Measurements from ENCODE around the gene RUNX1. TPM values are rescaled to one million over a fixed set of nuclear protein-coding genes. Genes with fewer than 3 reads are reported as not detected.

Gene RUNX1
- total and polyA plus RNA-seq, 2 donors (not counting 3 experiments of a cell fraction or from before 2014, with no cell fraction given): 4.6 to 17.9 TPM

DNA sequence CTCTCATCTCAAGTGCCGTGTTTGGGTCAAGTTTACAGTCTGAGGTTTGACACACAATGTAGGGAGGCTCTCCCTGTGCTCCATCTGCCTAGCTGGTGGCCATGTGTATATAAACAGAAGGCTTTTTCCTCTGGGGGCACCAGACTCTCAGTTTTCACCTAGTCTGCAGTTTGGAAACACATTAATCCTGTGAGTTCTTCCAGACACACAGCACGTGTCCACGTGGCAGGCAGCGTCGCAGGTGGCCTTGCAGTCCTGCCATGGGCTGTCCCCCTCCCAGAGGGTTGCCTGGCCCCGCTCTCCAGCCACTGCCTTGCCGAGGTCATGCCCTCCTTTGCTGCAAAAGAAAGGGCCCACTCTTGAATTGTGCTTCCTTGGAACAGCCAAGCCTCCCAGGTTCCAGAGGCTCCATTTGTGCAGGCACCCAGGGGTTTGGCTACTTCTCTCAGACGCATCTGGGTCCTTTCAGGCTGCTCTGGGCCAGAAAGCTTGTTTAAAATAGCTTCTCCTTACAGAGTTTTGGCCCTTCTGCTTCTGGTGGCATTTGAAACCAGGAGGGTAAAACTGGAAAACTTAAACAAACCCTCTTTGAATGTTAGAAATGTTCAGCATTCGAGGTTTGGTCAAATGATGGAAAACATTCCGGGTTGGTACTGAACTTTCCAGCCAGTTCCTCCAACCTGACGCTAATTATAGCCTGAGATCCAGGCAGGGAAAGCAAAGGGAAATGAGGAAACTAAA lies 4.4 kb upstream of the RUNX1 start:
- H4K20me1 ChIP-seq (replicated peaks; ENCODE audit: control insufficient read depth, extremely low read depth, insufficient read depth, low read length): no peaks in the 10 kb centered on the region
- TF ChIP-seq, protein P1, sequence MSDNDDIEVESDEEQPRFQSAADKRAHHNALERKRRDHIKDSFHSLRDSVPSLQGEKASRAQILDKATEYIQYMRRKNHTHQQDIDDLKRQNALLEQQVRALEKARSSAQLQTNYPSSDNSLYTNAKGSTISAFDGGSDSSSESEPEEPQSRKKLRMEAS (IDR thresholded peaks at IDR 0.05; ENCODE audit: insufficient read depth, insufficient read length): no peak
- no peak for TF ChIP-seq POLR2A (IDR thresholded peaks at IDR 0.05; ENCODE audit: low read depth, low read length)
- no peak for TF ChIP-seq EZH2 (IDR thresholded peaks at IDR 0.05; ENCODE audit: borderline replicate concordance, low read depth, low read length, severe bottlenecking)
- TF ChIP-seq MYC (IDR thresholded peaks at IDR 0.05; ENCODE audit: low read depth, low read length): no peak
- no peak for TF ChIP-seq FOS (IDR thresholded peaks at IDR 0.05; ENCODE audit: borderline replicate concordance, insufficient read depth, low read length)
- no peak for TF ChIP-seq JUN (IDR thresholded peaks at IDR 0.05; ENCODE audit: borderline replicate concordance, insufficient read depth, insufficient read length, low read depth)
- no peak for TF ChIP-seq POLR2AphosphoS5 (IDR thresholded peaks at IDR 0.05; ENCODE audit: insufficient read depth, low read depth, low read length)
- TF ChIP-seq, protein P2, sequence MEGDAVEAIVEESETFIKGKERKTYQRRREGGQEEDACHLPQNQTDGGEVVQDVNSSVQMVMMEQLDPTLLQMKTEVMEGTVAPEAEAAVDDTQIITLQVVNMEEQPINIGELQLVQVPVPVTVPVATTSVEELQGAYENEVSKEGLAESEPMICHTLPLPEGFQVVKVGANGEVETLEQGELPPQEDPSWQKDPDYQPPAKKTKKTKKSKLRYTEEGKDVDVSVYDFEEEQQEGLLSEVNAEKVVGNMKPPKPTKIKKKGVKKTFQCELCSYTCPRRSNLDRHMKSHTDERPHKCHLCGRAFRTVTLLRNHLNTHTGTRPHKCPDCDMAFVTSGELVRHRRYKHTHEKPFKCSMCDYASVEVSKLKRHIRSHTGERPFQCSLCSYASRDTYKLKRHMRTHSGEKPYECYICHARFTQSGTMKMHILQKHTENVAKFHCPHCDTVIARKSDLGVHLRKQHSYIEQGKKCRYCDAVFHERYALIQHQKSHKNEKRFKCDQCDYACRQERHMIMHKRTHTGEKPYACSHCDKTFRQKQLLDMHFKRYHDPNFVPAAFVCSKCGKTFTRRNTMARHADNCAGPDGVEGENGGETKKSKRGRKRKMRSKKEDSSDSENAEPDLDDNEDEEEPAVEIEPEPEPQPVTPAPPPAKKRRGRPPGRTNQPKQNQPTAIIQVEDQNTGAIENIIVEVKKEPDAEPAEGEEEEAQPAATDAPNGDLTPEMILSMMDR (IDR thresholded peaks at IDR 0.05; ENCODE audit: extremely low read depth in 1 of 2, insufficient read depth in 1 of 2, low read depth in 1 of 2, low read length in 2 of 2): no peak
- H3K27ac ChIP-seq (ENCODE audit: insufficient read depth, low read depth, low read length): no peak overlapping the region
- peaks cover 22% of the 10 kb centered on the region for H3K4me1 ChIP-seq (ENCODE audit: control insufficient read depth, extremely low read depth, insufficient read depth, low read length)
- CTCF ChIA-PET: interaction anchor here (0.8 to 4.2 kb wide), 4 partner anchors 203 to 347 kb away, joined by 3 to 47 read pairs (median 4); no protein-coding TSS in a partner anchor
- H3K4me2 ChIP-seq (ENCODE audit: insufficient read depth, low read length): no peak overlapping the region
- BruUV-seq (replicated peaks): no TSS peak
- intact Hi-C loops (cut with micrococcal nuclease) (loop anchor here (5.0 kb wide), 1 partner anchor 361 kb away; no protein-coding TSS in a partner anchor), dilution Hi-C loops (cut with MboI; ENCODE audit: extremely low pct_ligation_motif_present, low sequenced_read_pairs) (no loop called here)
- H3K9ac ChIP-seq (replicated peaks; ENCODE audit: extremely low read depth, insufficient read depth, low read length): no peak overlapping the region
- POLR2A ChIA-PET: interaction anchor here (0.5 kb wide), 1 partner anchor 248 kb away, joined by 5 read pairs; no protein-coding TSS in a partner anchor
- H3K9me1 ChIP-seq (replicated peaks; ENCODE audit: control insufficient read depth, extremely low read depth, insufficient read depth, low read length): no peaks in the 10 kb centered on the region
- DNase-seq (ENCODE audit: low read depth, low spot score) (no peak), FAIRE-seq (no peak)
- H3K4me3 ChIP-seq (replicated peaks in 1 of 3; ENCODE audit: insufficient read depth in 1 of 3, low read depth in 1 of 3, low read length in 3 of 3): no peak overlapping the region
- H3K79me2 ChIP-seq (ENCODE audit: control insufficient read depth, insufficient read depth, low read length): no peaks in the 10 kb centered on the region
- H3K9me3 ChIP-seq (replicated peaks; ENCODE audit: control insufficient read depth, insufficient read depth, low read length): no peaks in the 10 kb centered on the region
- H3K27me3 ChIP-seq (ENCODE audit: control insufficient read depth in 2 of 2, insufficient read depth in 2 of 2, low read length in 2 of 2): peaks cover 7 to 8% of the 10 kb centered on the region in 2 experiments
- H2AFZ ChIP-seq (ENCODE audit: low read depth, low read length): no peak overlapping the region
- H3K36me3 ChIP-seq (ENCODE audit: control insufficient read depth in 2 of 2, extremely low read depth in 1 of 2, insufficient read depth in 2 of 2, low read length in 2 of 2): no peaks in the 10 kb centered on the region

Data from endothelial cell of umbilical vein (primary cell).